ENCODE measurements around the gene SLC22A17.

- no peak for TF ChIP-seq CTCF (IDR thresholded peaks at IDR 0.05)
- no peak for TF ChIP-seq POLR2A (IDR thresholded peaks at IDR 0.05)
These were observed 4.0 kb upstream of the SLC22A17 start for GRCh38 chr14:23356662-23357061.

Data from gastroesophageal sphincter (tissue), 3 donors.